NCI-H2107 treated with DMSO at 0.1 percent for 48 hours (cell line): ENCODE measurements around the gene TESK2.

Experiments
- DNase-seq: peaks from one replicate; lab custom pipeline; 2025; ENCODE audit not compliant: unreplicated experiment; lab: John Stamatoyannopoulos, UW

Gene TESK2

DNA sequence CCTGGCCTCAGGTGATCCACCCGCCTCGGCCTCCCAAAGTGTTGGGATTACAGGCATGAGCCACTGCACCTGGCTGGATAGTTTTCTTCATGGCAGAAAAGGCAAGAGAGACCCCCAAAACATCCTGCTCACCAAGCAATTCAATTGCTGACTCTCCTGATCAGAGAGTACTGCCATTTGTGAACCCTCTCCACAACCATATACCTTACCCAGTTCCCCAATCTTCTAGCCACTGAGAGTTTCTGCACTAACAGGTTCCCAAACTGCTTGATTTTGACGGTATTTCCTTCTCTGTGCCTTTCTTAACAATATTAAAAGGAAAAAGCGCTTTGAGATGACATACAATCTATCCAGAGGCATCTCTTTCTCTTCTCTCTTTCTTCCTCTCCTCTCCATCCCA is 110.8 kb downstream of the TESK2 start:
- DNase-seq = no peak

DNA sequence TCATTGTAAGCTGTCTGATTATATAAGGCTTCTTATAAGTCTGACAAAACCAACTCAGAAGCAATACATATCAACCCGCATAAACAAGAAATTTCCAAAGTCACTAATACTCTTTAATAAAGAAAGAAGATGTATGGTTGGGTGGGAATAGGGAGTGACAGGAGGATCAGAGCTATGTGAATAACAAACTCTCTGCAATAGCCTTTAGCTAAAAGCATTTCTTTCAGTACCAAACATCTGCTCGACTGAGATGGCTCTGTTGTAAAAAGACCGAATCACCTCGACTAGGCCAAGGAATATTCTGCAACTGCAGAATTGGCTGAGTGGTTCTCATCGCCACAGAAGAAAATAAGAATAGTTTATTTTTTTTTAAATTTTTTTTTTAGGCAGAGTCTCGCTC is 111.4 kb downstream of the TESK2 start:
- no peak for DNase-seq

DNA sequence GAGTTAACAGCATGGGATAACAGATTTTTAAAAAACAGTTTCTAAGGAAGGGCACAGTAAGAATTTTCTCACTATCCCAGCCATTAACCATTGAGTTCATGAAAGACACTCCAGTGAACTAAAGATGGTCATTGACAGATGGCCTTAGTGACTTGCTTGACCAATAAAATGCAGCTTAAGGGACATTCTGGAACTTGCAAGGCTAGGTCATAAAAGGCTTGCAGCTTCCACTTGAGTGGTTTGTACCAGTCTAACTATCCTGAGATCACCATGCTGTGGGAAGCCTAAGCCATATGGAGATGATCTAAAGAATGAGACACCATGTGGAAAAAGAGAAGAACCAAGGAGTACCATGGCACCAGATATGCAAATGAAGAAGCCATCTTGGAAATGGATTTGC is 112.8 kb downstream of the TESK2 start:
- DNase-seq = no peak

DNA sequence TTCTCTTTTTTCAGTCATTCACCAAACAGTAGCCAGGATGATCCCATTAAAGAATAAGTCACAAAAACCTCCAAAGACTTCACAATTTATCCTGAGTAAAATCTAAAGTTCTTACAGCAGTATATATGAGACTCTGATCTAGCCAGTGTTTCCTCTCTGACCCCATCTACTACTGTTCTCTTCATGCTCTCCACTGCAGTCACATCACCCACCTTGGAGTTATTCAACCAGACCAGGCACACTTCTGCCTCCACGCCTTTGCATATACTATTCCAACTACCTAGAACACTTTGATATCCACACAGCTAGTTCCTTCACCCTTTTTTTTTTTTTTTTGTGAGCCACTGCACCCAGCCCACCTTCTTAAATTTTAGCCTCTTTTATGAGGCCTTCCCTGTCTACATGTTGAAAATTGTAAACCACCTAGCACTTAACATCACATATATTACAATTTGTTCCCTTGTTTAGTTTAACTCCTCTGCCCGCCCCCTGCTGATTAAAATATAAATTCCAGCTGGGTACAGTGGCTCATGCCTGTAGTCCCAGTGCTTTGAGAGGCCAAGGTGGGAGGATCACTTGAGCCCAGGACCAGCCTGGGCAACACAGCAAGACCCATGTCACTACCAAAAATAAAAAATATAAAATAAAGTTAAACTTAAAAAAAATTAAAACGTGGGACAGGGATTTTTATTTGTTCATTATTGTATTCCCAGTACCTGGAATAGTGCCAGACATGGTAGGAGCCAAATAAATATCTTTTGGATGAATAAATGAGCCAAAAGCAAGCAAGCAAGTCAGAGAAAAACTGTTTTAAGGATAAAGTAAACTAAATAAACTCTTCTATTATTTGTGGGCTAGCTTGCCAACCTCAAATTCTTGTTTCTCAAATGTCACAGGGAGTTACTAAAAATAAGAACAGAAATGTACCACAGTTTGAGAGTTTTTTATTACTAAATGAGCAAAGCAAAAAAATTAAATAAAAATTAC is 115.6 kb downstream of the TESK2 start:
- DNase-seq = no peak

DNA sequence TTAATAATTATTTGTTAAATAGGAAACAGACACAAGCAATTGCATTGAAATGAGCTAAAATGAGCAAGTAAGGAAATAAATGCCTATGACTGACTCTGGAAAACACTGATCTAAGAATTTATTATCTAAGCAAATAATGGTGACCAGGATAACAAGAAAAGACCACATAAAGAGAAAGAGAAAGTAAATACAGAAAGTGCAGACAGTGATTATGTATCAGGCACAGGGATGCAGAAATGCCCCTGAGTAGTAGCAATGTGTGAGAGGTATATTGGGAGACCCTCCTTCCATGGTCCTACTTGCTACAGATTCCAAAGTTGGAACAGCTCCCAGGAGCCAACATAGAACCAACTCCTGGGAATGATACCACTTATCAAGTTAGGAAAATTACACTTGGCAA is 117.4 kb downstream of the TESK2 start:
- DNase-seq = no peak

DNA sequence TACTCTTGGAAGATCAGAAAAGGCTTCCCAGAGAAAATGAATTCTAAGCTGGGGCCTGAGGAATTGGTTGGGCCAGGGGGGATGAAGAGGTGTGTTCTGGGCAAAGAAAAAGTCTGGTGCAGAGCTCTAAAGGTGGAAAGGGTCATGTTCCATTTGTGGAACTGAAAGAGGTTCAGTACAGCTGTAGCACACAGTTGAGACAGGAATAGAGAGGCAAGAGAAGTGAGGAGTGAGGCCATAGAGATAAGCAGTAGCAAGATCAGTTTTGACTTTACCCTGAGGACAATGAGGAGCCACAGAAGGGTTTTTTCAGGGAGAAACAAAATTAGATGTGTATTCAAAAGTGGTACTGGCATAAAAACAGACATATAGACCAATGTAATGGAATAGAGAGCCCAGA is 120.4 kb downstream of the TESK2 start:
- DNase-seq = no peak

DNA sequence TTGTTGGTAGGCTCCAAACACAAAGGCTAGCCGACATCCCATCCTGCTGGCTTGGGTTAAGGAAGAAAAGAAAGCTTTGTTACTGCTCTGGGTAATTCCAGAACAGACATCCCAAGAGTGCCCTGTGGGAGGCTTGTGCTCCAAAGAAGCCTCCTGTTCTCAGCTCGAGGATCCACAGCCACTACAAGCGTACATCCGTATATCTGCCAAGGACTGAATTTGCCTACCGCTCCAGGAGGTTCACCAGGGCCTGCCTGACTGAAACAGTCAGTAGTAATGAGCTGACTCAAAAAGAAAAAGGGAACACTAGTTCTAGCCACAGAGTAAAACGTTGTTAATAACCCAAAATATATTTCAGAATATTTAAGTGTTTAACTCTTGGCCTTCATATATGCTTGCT is 125.9 kb downstream of the TESK2 start:
- DNase-seq = no peak

DNA sequence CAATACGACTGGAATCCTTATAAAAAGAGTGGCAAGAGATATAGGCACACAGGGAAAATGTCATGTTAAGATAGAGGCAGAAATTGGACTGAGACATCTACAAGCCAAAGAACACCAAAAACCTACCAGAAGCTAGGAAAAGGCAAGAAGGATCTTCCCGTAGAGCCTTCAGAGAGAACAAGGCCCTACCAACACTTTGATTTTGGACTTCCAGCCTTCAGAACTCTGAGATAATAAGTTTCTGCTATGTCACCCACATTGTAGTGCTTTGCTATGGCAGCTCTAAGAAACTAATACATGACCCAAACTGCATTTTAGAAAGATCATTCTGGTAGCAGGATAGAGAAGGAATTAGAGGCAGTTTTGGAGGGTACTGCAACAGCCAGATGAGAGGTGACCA is 126.7 kb downstream of the TESK2 start:
- no peak for DNase-seq

DNA sequence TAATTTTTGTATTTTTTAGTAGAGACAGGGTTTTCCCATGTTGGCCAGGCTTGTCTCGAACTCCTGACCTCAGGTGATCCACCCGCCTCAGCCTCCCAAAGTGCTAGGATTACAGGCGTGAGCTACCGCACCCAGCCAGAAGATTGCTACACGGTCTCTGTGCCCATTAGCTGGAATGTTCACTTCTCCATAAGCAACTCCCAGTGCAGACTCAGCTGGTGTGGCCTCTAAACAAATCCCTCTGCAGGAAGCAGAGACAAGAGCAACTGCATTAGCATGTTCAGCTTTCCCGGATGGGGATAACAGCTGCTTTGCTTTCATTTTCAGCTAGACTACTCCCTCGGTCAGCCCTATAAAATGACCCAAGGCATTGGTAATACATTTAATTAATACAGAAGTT is 130.0 kb downstream of the TESK2 start:
- peak; percentile 78 for DNase-seq

DNA sequence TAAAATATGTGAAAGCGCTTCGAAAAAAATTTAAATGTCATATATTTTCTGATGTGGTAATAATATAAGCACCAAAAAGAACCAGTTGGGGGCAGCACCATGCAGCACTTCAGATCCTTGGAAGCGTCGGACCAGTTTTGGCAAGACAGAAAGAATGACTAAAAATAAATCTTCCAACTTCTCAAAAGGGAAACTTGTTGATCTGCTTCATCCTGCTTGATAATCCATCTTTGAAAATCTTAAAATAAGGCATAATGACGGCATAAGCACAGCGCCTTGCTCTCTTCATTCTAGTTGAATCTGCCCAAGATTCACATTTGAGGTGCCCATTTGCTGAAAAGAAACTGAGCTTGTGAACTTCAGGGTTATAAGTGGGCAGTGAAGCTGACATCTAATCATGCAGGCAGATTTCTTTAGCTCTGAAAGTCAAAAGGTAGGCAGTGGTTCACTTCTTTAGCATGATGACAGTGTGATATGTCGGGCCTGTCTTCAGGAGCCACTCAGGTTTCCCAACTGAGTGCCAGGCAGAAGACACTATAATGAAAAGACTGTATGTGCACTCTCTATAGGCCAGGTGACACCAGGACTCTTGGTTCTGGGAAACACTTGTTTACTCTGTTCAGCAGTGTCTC is 131.0 kb downstream of the TESK2 start:
- DNase-seq = peak; percentile 62

DNA sequence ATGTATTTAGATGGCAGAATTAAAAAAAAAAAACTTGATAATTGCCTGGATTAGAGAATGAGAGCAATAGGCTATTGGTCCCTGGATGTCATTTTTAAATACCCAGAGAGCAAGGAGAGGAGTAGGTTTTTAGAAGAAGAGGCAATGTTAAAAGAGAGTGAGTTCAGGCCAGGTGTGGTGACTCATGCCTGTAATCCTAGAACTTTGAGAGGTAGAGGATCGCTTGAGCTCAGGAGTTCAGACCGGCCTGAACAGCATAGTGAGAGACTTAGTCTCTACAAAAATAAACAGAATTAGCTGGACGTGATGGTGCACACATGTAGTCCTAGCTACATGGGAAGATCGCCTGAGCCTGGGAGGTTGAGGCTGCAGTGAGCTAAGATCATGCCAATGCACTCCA is 134.8 kb downstream of the TESK2 start:
- peak; percentile 61 for DNase-seq

DNA sequence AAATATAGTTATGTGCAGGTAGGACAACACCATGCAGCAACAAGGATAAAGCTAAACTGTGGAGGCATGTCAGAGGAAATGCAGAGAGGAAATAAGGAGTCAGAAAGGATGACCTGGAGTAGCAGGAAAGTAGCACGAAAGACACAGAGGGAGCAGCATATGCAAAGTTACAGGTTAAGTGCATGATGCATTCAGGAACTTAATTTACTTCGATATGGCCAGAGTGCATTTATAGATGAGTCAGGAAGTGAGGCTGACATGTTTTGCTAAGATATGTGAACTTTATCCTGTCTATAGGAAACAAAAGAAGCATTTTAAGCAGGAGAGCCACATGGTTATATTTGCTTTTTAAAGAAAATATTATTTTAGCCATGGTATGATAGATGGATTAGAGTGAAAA is 135.3 kb downstream of the TESK2 start:
- no peak for DNase-seq

DNA sequence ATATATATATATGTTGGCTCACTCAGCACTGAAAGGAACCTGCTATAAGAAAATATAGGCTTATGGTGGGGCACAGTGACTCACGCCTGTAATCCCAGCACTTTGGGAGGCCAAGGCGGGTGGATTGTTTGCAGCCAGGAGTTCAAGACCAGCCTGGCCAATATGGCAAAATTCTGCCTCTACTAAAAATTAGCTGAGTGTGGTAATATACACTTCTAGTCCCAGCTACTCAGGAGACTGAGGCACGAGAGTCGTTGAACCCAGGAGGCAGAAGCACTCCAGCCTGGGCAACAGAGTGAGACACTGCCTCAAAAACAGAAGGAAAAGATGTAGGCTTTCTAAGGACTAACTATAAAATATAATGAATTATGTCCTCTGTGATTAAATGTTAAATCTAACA is 136.1 kb downstream of the TESK2 start:
- DNase-seq = no peak

DNA sequence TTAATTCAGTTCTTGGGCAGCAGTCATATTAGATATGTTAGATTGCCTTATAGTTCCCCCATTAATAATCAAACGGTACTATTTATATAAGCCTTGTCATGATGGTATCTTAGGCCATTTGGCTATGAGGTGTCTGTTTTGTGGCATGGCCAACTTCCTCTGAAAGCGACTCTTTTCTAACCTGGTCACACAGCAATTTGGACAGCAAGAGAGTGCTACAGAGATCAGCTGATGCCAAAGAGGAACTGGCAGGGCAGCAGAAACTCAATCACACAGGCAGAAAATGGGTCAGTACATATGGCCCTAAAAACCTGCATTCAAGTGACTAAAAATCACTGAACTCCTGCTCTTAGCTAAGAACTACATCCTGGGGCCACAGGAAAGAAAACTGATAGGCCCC is 137.3 kb downstream of the TESK2 start:
- no peak for DNase-seq

DNA sequence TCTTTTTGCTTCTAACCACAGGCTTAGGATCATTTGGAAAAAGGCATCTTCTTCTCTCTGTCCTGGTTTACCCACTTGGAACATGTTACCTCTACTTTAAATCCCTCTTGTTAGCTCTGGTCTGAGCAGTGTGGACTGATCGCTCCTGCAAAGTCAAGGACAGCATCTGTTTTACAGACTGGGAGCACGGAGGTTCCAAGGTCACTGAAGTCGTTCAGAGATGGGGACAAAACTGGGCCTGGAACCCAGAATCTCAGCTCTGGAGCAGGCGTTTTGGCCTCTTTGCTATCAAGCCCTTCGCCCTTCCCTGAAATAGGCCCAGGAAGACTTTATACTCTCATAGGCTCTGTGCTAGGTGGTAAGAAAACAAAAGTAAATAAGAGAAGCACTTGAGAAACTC is 139.5 kb downstream of the TESK2 start:
- DNase-seq = no peak

DNA sequence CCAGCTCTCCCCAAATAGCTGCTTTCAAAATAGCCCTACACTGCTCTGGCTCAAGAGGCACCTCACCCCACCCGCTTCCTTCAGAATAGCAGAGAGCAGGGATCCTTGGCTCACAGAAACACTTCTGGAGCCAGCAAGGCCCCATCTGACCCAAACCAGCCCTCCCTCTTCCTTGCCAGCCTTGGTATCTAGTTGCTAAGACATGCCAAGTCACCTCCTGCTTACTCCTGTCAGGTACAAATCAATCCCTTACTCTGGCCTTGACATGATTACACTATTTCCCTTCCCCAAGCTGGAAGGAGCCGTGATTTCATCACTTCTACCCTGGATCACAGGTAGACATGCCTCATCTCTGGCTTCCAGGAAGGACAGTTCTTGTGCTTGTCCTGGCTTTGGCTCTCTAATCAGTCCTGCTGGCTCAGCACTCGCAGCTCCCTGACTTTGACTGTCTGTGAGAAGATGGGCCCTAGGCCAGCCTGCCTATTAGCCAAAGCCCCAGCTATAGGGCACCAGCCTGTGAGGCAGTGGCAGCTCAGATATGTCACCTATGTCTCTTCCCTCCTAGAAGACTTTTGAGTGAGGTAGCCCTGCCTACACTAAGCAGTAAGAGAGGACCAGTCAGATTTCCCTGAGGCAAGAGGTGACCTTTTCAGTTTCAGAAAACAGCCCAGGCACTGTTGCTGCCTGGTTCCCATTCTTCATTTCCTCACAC is 141.8 kb downstream of the TESK2 start:
- no peak for DNase-seq

DNA sequence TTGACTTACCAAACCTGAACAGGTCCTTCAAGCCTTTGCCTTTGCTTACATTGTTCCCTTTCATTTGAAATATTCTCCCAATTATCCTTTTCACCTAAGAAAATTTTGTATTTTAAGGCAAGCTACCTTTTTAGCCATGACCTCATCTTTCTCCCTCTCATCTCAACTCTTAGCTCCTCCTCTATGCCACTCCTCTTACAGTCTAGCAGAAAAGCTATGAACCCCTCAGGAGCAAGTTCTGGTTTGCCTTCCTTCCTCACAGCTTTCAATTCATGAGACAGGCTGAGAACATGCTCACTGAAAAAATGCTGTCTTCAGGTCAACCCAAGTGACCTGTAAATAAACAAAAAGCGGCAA is 142.4 kb downstream of the TESK2 start:
- no peak for DNase-seq

DNA sequence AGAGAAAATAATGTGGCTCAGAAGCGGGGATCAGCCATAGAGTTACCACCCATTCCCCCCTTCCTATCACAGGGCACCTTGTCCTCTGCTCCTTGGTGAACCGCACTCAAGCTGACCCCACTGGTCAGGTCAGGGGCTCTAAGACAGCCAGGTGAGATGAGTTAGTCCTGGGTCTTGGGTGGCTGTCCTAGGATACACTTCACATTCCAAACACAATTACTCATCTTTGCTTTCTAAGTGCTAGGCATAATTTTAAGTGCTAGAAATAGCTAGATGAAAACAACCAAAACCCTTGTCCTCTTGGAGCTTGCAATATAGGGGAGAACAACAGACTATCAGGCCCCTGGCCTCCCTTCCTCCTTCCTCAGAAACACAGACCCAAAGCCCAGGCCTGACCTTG is 142.9 kb downstream of the TESK2 start:
- DNase-seq = no peak

DNA sequence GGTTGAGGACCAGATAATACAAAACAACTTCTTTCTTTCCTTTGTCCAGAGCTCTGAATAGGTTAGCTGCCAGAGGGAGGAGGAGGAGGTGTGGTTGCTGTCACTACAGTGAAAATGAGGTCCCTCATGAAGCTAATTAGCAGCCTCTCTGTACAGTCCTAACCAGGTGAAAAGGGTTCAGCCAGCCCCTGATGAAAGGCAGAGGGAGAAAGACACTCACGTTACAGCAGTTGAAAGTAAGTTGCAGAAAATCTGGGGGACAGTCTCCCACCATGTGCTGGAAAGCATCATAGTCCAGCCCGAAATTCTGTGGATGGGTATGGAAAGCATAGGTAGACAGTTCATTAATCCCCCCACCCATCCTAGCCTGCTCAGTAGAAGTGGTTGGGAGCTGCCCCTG is 144.5 kb downstream of the TESK2 start:
- no peak for DNase-seq

DNA sequence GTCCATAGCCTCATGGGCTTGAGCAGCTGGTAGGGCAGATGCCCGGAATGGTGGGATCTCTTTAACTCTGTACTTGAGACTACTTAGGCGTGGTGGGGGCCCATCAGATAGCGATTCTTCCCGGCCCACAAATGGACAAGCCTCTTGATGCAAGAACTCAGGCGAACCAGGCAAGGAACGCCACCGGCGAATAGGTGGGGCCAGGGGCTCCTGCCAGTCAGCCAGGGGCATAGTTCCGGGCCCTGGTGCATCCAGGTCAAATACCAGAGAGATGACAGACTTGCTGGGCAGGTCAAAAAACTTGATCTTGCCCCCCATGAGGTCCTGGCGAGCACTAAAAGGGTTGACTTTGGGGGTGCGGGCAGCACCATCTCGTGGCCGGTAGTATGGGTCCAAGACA is 145.9 kb downstream of the TESK2 start:
- DNase-seq = no peak

DNA sequence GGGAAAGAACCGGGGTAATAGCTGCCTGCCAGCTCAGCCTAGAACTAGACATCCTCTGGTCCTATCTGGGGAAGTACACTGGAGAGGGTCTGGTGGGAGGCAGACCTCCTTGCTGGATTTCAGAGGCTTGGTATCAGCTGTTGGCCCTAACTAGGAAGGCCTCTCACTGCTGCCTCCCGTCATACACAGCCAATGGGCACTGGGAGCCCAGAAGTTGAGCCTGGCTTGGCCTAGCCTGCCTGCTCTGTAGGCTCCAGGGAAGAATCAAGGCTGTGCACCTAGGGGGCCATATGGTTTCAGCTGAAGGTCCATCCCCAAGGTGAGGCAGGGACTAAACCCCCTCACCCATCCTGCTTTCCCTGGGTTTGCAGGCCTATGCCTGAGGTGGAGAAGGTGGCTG is 146.5 kb downstream of the TESK2 start:
- no peak for DNase-seq
